Spleen (tissue), 11 donors: ENCODE measurements around the gene CAMTA1. TPM values are rescaled to one million over a fixed set of nuclear protein-coding genes. Genes with fewer than 3 reads are reported as not detected.
A peak's percentile ranks its signal among the peaks of the same experiment; 100 is the strongest.

ENCODE experiments used
- DNase-seq: peaks from one replicate; pipeline ENCODE4 v3.0.0-alpha.2; 2020
- H3K27ac ChIP-seq, 8 donors: fragments of 200-600 bp; sonication (generic) in 7 of 8; 1 replicate in 4 of 8; 2 replicates in 4 of 8; pipeline versions ENCODE4 v1.5.0 to v1.8.0; 2016 to 2021; ENCODE audit warnings: inconsistent platforms in 4 of 8, mild to moderate bottlenecking in 4 of 8, moderate library complexity in 1 of 8
- H3K27me3 ChIP-seq, 7 donors: fragments of 200-600 bp; sonication (generic) in 6 of 7; replicated peaks in 1 of 7; 1 replicate in 4 of 7; 2 replicates in 3 of 7; pipeline versions ENCODE4 v1.5.0 to v1.8.0; 2016 to 2021; ENCODE audit warnings: inconsistent platforms in 3 of 7, mild to moderate bottlenecking in 1 of 7
- H3K36me3 ChIP-seq, 6 donors: fragments of 200-600 bp; sonication (generic) in 5 of 6; 1 replicate in 4 of 6; 2 replicates in 2 of 6; pipeline versions ENCODE4 v1.5.0 to v1.8.0; 2016 to 2021; ENCODE audit warnings: inconsistent platforms in 2 of 6
- H3K4me1 ChIP-seq, 6 donors: fragments of 200-600 bp; sonication (generic) in 5 of 6; 1 replicate in 3 of 6; 2 replicates in 3 of 6; pipeline versions ENCODE4 v1.5.0 to v1.8.0; 2016 to 2021; ENCODE audit warnings: inconsistent platforms in 3 of 6
- H3K4me3 ChIP-seq, 8 donors: fragments of 200-600 bp; sonication (generic) in 7 of 8; 1 replicate in 4 of 8; 2 replicates in 4 of 8; pipeline versions ENCODE4 v1.5.0 to v1.8.0; 2016 to 2021; ENCODE audit warnings: inconsistent platforms in 4 of 8, mild to moderate bottlenecking in 4 of 8, moderate library complexity in 2 of 8
- H3K9me3 ChIP-seq, 8 donors: fragments of 200-600 bp; sonication (generic) in 7 of 8; 1 replicate in 4 of 8; 2 replicates in 4 of 8; pipeline versions ENCODE4 v1.5.0 to v1.8.0; 2016 to 2021; ENCODE audit warnings: inconsistent platforms in 4 of 8
- CTCF ChIP-seq, 11 experiments: fragments of 200-600 bp in 7 of 11; fragments of 450-650 bp in 4 of 11; sonication (generic) in 4 of 11; IDR thresholded peaks in 8 of 11; conservative IDR thresholded peaks in 3 of 11; 1 replicate in 7 of 11; 2 replicates in 4 of 11; pipeline versions ENCODE4 v1.4.0 to v1.8.0; 2016 to 2021; ENCODE audit warnings: antibody characterized with exemption in 11 of 11, inconsistent platforms in 4 of 11, mild to moderate bottlenecking in 1 of 11
- POLR2A ChIP-seq, 3 donors: fragments of 450-650 bp; IDR thresholded peaks; one replicate each; pipeline ENCODE4 v1.5.1; 2017; ENCODE audit warnings: antibody characterized with exemption in 3 of 3, mild to moderate bottlenecking in 1 of 3
- POLR2AphosphoS5 ChIP-seq, 3 donors: sonication (generic); formaldehyde crosslinking; IDR thresholded peaks; one replicate each; pipeline ENCODE4 v1.5.1; 2017; ENCODE audit warnings: antibody characterized with exemption in 3 of 3
- WGBS, 5 donors: extraction: QIAGEN DNeasy Blood & Tissue Kit in 3 of 5; methylation state at CpG; one replicate each; pipeline versions ENCODE4 v1.1.5 to v1.1.7; 2013 to 2018; 5-methylcytosine and 5-hydroxymethylcytosine counted together
- intact Hi-C: fragments of 100-400 bp; cut with DNase I; formaldehyde crosslinking; loops from one replicate; pipeline ENCODE4 v1.15.0; 2023; ENCODE audit warnings: low total_unique reads
- polyA plus RNA-seq, 3 donors: library from polyadenylated mRNA; stranded (reverse); fragments of 200-250 nt; gene quantifications; one replicate each; pipeline ENCODE4 v1.2.1, GENCODE V29; 2013
- total RNA-seq, 7 donors: library from RNA; depleted of rRNA in 3 of 7; stranded (reverse); fragments of >200 nt in 3 of 7; fragmentation: NEBNext Ultra II Directional in 4 of 7; extraction: Animal tissue kit (Norgen Biotek cat#: 25700) in 4 of 7; gene quantifications; one replicate each; pipeline versions ENCODE4 v1.1.0 to v1.2.1, GENCODE V29; 2016 to 2021
- donor health status: healthy with polysubstance abuse.
- donor health status: DM: no; HTN: no; CAD: no; lungs with moderate emphysema.
- donor health status: DM: no; HTN: no; CAD: no.
- donor health status: Bipolar disorder and iron deficiency.
- donor health status: healthy.
- donor health status: DM: no; HTN: no; CAD: no.
- donor health status: DM: yes; HTN: yes; CAD: no.

CAMTA1 gene
- total and polyA plus RNA-seq, 10 donors = 53.0 to 106 (median 77.3) TPM

GRCh38 chr1:7754234-7754633, 969.0 kb downstream of the CAMTA1 start:
- intact Hi-C loops = no loop called here
- WGBS, 5 donors = 69 to 81% (median 73%) methylated on average over 3 of the region's 3 CpGs
- H3K36me3 ChIP-seq = peaks cover 0 to 10% (median 0%) of the 10 kb centered on the region in 6 donors
- H3K27ac ChIP-seq = no peak overlapping the region
- no peak for TF ChIP-seq POLR2AphosphoS5 (IDR thresholded peaks at IDR 0.05)
- TF ChIP-seq CTCF (IDR thresholded peaks at IDR 0.05 in 8 of 11, conservative IDR thresholded peaks at IDR 0.05 in 3 of 11) = no peak
- TF ChIP-seq POLR2A (IDR thresholded peaks at IDR 0.05) = no peak
- H3K4me1 ChIP-seq = peaks cover 6 to 40% (median 29%) of the 10 kb centered on the region in 6 donors
- no peak overlapping the region for H3K4me3 ChIP-seq
- no peaks in the 10 kb centered on the region for H3K27me3 ChIP-seq
- H3K9me3 ChIP-seq = no peaks in the 10 kb centered on the region
- no peak for DNase-seq

GRCh38 chr1:7755448-7755847, 970.2 kb downstream of the CAMTA1 start:
- intact Hi-C loops = no loop called here
- H3K4me3 ChIP-seq = no peak overlapping the region
- no peak overlapping the region for H3K27ac ChIP-seq
- 0 to 98% (median 92%) methylated on average over 1 of the region's 1 CpG for WGBS, 5 donors
- no peaks in the 10 kb centered on the region for H3K27me3 ChIP-seq
- TF ChIP-seq CTCF (IDR thresholded peaks at IDR 0.05 in 8 of 11, conservative IDR thresholded peaks at IDR 0.05 in 3 of 11) (peak in 1 of 11 experiments; percentile 17), POLR2A (IDR thresholded peaks at IDR 0.05) (no peak)
- no peaks in the 10 kb centered on the region for H3K9me3 ChIP-seq
- H3K36me3 ChIP-seq = peaks cover 0 to 1% (median 0%) of the 10 kb centered on the region in 6 donors
- DNase-seq = no peak
- H3K4me1 ChIP-seq = peaks cover 6 to 38% (median 29%) of the 10 kb centered on the region in 6 donors

- WGBS, 5 donors = 64 to 79% (median 76%) methylated on average over 6 of the region's 6 CpGs
- Histone ChIP-seq H3K4me3 (no peak overlapping the region), H3K36me3 (no peaks in the 10 kb centered on the region), H3K27me3 (no peaks in the 10 kb centered on the region), H3K9me3 (no peaks in the 10 kb centered on the region), H3K27ac (peak overlapping the region in 7 of 8 donors; percentile 8 to 69 (median 49)), H3K4me1 (peaks cover 0 to 4% (median 0%) of the 10 kb centered on the region in 6 donors)
- DNase-seq = no peak
- TF ChIP-seq POLR2AphosphoS5 (IDR thresholded peaks at IDR 0.05) = no peak
- TF ChIP-seq POLR2A (IDR thresholded peaks at IDR 0.05) = no peak
- no peak for TF ChIP-seq CTCF (IDR thresholded peaks at IDR 0.05 in 8 of 11, conservative IDR thresholded peaks at IDR 0.05 in 3 of 11)
- intact Hi-C loops = no loop called here
Observed at GRCh38 chr1:7760245-7760644, 975.0 kb downstream of the CAMTA1 start.

- intact Hi-C loops = no loop called here
- Histone ChIP-seq H3K4me1 (peaks cover 0 to 4% (median 0%) of the 10 kb centered on the region in 6 donors), H3K27me3 (no peaks in the 10 kb centered on the region), H3K36me3 (no peaks in the 10 kb centered on the region), H3K4me3 (no peak overlapping the region), H3K27ac (peak overlapping the region in 2 of 8 donors; percentile 63 to 69), H3K9me3 (no peaks in the 10 kb centered on the region)
- TF ChIP-seq POLR2A (IDR thresholded peaks at IDR 0.05) = no peak
- 90 to 99% (median 91%) methylated on average over 3 of the region's 3 CpGs for WGBS, 5 donors
- DNase-seq = no peak
Observed at GRCh38 chr1:7761103-7761502, 975.8 kb downstream of the CAMTA1 start.

GRCh38 chr1:7767176-7767575, 981.9 kb downstream of the CAMTA1 start:
- Histone ChIP-seq H3K27me3 (no peaks in the 10 kb centered on the region), H3K36me3 (no peaks in the 10 kb centered on the region), H3K4me3 (no peak overlapping the region), H3K27ac (no peak overlapping the region), H3K4me1 (peaks cover 5 to 16% (median 13%) of the 10 kb centered on the region in 6 donors), H3K9me3 (no peaks in the 10 kb centered on the region)
- TF ChIP-seq POLR2AphosphoS5 (IDR thresholded peaks at IDR 0.05) = no peak
- no peak for TF ChIP-seq POLR2A (IDR thresholded peaks at IDR 0.05)
- no peak for TF ChIP-seq CTCF (IDR thresholded peaks at IDR 0.05 in 8 of 11, conservative IDR thresholded peaks at IDR 0.05 in 3 of 11)
- intact Hi-C loops = no loop called here
- WGBS, 5 donors = 87 to 96% (median 90%) methylated on average over 4 of the region's 4 CpGs
- DNase-seq = no peak
